Neural crest cell (in vitro differentiated cells): ENCODE data around the gene SMOC1. TPM values are rescaled to one million over a fixed set of nuclear protein-coding genes. Genes with fewer than 3 reads are reported as not detected.

Source experiments
- DNase-seq: peaks from one replicate; pipeline ENCODE4 v3.0.0; 2021; ENCODE audit warnings: low read depth, mixed read lengths, low spot score
- H3K27ac Mint-ChIP-seq: one replicate; pipeline ENCODE4 v1.8.0; 2021; ENCODE audit warnings: mild to moderate bottlenecking, mixed read lengths; ENCODE audit not compliant: unreplicated experiment
- H3K27me3 Mint-ChIP-seq: 2 replicates; pipeline ENCODE4 v1.8.0; 2021; ENCODE audit warnings: low read depth, mild to moderate bottlenecking, mixed read lengths
- H3K36me3 Mint-ChIP-seq: 2 replicates; pipeline ENCODE4 v1.8.0; 2021; ENCODE audit warnings: low read depth, mild to moderate bottlenecking, mixed read lengths
- H3K4me1 Mint-ChIP-seq: 2 replicates; pipeline ENCODE4 v1.8.0; 2021; ENCODE audit warnings: mixed read lengths
- H3K4me3 Mint-ChIP-seq: one replicate; pipeline ENCODE4 v1.8.0; 2021; ENCODE audit warnings: mild to moderate bottlenecking, mixed read lengths
- H3K9me3 Mint-ChIP-seq: 2 replicates; pipeline ENCODE4 v1.8.0; 2021; ENCODE audit warnings: mixed read lengths
- total RNA-seq: library from RNA; stranded (reverse); gene quantifications from 2 replicates; pipeline ENCODE4 v1.2.1, GENCODE V29; 2021
- TF ChIP-seq, protein P1 (sequence below): fragments of 200-600 bp; sonication (generic); conservative IDR thresholded peaks from 2 replicates; pipeline ENCODE4 v1.5.0; 2021; ENCODE audit warnings: antibody characterized with exemption, mild to moderate bottlenecking

Gene SMOC1
- total RNA-seq, 1 donor from 2014 or later, result 203 TPM

GRCh38 chr14:69951935-69952334 is 72.7 kb downstream of the SMOC1 start:
- H3K27ac Mint-ChIP-seq, result no peak overlapping the region
- peaks cover 44% of the 10 kb centered on the region for H3K36me3 Mint-ChIP-seq
- no peak for DNase-seq
- H3K4me1 Mint-ChIP-seq, result peaks cover 65% of the 10 kb centered on the region
- H3K9me3 Mint-ChIP-seq, result peaks cover 5% of the 10 kb centered on the region
- TF ChIP-seq, protein P1, sequence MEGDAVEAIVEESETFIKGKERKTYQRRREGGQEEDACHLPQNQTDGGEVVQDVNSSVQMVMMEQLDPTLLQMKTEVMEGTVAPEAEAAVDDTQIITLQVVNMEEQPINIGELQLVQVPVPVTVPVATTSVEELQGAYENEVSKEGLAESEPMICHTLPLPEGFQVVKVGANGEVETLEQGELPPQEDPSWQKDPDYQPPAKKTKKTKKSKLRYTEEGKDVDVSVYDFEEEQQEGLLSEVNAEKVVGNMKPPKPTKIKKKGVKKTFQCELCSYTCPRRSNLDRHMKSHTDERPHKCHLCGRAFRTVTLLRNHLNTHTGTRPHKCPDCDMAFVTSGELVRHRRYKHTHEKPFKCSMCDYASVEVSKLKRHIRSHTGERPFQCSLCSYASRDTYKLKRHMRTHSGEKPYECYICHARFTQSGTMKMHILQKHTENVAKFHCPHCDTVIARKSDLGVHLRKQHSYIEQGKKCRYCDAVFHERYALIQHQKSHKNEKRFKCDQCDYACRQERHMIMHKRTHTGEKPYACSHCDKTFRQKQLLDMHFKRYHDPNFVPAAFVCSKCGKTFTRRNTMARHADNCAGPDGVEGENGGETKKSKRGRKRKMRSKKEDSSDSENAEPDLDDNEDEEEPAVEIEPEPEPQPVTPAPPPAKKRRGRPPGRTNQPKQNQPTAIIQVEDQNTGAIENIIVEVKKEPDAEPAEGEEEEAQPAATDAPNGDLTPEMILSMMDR, result no peak
- no peak overlapping the region for H3K4me3 Mint-ChIP-seq
- no peaks in the 10 kb centered on the region for H3K27me3 Mint-ChIP-seq

GRCh38 chr14:69953266-69953915 is 74.2 kb downstream of the SMOC1 start:
- H3K36me3 Mint-ChIP-seq, result peaks cover 32% of the 10 kb centered on the region
- DNase-seq, result no peak
- peaks cover 63% of the 10 kb centered on the region for H3K4me1 Mint-ChIP-seq
- no peaks in the 10 kb centered on the region for H3K27me3 Mint-ChIP-seq
- H3K9me3 Mint-ChIP-seq, result no peaks in the 10 kb centered on the region
- H3K27ac Mint-ChIP-seq, result no peak overlapping the region
- TF ChIP-seq, protein P1, result no peak
- H3K4me3 Mint-ChIP-seq, result peak overlapping the region; percentile 13

DNA sequence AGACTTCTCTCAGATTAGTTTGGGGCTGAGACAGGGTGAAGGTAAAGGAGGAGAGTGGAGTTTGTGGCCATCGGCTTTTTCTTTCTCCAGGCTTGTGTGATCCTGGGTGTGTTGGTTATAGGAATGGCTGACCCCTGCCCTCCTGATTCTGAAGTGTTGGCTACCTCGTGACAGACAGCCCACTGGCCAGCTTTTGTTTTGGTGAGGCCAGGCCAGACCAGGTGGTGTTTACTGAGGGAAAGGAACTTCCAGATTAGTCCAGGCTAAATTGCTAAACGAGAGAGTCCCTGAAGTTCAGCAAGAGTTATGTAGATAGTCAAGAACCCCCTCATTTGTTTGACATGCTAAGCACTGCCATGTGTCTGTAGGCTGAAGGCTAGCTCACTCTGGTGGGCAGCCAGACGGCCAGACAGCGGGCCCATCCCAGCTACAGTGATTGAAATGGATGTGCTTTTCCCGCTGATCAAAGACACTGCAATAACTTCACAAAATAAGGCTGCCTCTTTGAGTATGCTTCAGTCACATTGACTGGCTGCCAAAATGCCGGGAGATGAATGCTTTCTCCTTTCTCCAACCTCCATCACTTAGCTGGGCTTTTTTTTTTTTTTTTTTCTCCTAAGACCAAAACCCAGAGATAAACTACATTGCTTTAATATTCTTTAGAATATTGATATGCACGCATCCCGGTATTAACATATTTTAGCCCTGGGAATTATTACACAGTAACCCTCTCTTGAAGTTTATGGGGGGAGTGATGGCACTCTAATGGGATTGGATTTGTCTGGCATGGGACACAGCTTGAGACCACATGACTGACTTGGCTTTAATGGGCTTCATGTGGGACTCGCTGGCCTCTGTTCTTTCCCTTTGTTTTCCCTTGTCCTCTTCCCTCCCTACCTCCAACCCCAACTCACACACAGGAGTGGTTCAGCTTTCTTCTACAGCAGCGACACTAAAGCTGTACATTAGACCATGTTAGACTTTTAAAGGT is 76.9 kb downstream of the SMOC1 start:
- peaks cover 52% of the 10 kb centered on the region for H3K4me1 Mint-ChIP-seq
- H3K27me3 Mint-ChIP-seq, result no peaks in the 10 kb centered on the region
- H3K27ac Mint-ChIP-seq, result peak overlapping the region; percentile 32
- peak overlapping the region; percentile 11 for H3K4me3 Mint-ChIP-seq
- H3K9me3 Mint-ChIP-seq, result no peaks in the 10 kb centered on the region
- peaks cover 22% of the 10 kb centered on the region for H3K36me3 Mint-ChIP-seq
- DNase-seq, result no peak
- TF ChIP-seq, protein P1, result no peak

GRCh38 chr14:69956970-69957369 is 77.8 kb downstream of the SMOC1 start:
- Mint-ChIP-seq H3K9me3 (no peaks in the 10 kb centered on the region), H3K27me3 (no peaks in the 10 kb centered on the region), H3K27ac (no peak overlapping the region), H3K4me1 (peaks cover 44% of the 10 kb centered on the region), H3K36me3 (peaks cover 22% of the 10 kb centered on the region), H3K4me3 (no peak overlapping the region)
- TF ChIP-seq, protein P1, result no peak
- no peak for DNase-seq

DNA sequence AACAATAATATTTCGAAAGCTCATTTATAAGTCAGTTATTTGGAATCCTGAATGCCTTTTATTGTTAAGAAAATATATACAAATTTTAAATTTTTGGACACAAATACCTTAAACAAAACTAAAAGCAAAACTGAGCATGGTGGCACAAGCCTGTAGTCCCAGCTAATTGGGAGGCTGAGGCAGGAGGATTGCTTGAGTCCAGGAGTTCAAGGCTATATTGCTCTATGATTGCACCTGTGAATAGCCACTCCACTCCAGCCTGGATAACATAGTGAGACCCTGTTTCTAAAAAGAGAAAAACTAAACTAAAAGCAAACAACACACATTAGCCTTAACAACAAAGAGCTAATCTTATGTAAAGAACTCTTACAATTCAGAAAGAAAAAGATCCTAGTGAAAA is 78.8 kb downstream of the SMOC1 start:
- DNase-seq, result no peak
- Mint-ChIP-seq H3K4me3 (no peak overlapping the region), H3K36me3 (peaks cover 24% of the 10 kb centered on the region), H3K27ac (no peak overlapping the region), H3K4me1 (peaks cover 47% of the 10 kb centered on the region), H3K9me3 (no peaks in the 10 kb centered on the region), H3K27me3 (no peaks in the 10 kb centered on the region)
- TF ChIP-seq, protein P1, result no peak
